ENCODE measurements around the gene RALGDS.
"Not testable (repeated sequence)": the region's sequence is repeated elsewhere in the genome, so short reads cannot be mapped to it uniquely, and the experiment has no call there.

Gene RALGDS

DNA sequence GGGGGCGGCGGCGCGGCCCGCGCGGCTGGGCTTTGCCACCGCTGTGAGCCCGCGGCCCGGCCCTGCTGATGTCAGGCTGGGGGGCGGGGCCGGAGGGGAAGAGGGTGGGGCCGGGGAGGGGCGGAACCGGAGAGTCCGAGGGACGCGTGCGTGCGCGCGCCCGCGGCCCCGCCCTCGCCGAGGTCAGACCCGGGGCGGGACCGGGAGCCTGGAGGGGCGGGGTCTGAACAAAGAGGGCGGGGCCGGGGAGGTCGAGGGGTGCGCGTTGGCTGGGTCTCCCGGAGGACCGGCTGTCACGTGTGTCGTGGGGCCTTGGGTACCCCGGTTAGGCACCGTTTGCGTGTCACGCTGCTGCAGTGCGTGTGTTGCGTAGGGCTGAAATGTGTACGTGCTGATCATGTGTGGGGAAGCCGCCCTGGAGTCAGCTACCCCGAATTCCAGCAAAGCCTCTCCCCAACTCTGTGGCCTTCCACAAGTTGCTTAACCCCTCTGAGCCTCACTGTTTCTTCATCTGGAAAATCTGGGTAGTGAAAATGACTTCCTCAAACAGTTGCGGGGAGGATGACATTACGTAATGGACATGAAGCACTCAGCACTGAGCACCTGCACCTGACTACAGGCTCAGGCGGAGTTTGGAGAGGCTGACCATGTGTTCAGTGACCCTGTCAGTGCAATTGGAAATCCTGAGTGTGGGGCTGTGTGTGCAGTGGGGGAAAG, at the start of gene RALGDS:
TSS of gene RALGDS (minus strand) at position 43 of the 717 bp plus-strand sequence. CDS start 86 bp downstream, outside the sequence.
- FAIRE-seq (no peak), DNase-seq (ENCODE audit: low spot score) (peak; percentile 95)

GRCh38 chr9:133170716-133171115, 49.7 kb upstream of the RALGDS start:
- DNase-seq (ENCODE audit: low spot score), result no peak
- no peak for FAIRE-seq

- DNase-seq (ENCODE audit: low spot score); FAIRE-seq: not testable (repeated sequence)
Observed at GRCh38 chr9:133169687-133170086, 48.6 kb upstream of the RALGDS start.

GRCh38 chr9:133169102-133169501, 48.1 kb upstream of the RALGDS start:
- DNase-seq (ENCODE audit: low spot score) (no peak), FAIRE-seq (no peak)

- FAIRE-seq (no peak), DNase-seq (ENCODE audit: low spot score) (no peak)
Observed at GRCh38 chr9:133168432-133168831, 47.4 kb upstream of the RALGDS start.

DNA sequence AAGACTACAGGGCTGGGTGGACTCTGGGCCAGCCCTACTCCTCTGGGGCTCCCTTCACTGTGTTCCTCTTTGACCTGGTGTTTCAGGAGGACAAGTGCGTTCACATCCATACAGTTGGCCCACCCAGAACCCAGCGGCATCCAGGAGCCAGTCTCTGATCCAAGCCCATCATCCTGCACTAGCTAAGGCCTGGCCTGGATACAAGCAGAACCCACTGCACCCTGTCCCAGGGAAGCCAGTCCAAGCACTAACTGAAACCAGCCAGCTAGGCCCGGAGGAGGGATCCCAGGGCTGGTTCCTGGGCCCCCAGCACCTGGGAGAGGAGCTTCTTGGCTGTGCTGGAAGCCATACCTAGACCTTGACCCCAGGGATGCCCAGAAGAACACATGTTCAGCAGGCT, 46.7 kb upstream of the RALGDS start:
- FAIRE-seq (no peak), DNase-seq (ENCODE audit: low spot score) (no peak)

DNA sequence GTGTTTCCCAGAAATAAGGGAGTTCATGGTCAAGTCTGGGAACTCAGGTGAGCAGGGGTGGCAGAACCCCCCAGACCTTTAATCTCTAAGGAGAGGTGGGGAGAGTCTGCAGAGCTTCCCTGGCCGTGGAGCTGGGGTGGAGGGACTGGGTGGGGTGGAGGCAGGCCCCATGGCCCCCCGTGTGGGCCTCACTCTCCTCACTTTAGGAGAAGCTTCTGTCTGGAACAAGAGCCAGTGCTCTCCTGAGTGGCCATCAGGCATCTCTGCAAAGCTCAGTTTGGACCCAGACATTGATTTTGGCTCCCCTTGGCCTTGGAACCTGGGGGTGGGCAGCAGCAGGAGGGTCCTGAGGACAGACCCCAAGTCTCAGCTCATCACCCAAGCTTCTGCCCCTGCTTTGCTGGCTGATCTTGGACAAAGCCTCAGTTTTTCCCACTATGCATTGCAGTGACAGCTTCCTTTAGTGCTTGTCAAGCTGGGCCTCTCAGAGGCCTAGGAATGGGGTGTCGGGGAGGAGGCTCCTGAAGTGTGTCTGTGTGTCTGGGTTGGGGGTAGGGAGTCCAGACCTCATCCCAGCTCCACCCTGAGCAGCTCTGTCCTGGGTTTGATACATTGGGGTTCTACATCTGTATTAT, 46.2 kb upstream of the RALGDS start:
- DNase-seq (ENCODE audit: low spot score), result no peak
- no peak for FAIRE-seq

GRCh38 chr9:133166392-133166791, 45.4 kb upstream of the RALGDS start:
- no peak for FAIRE-seq
- no peak for DNase-seq (ENCODE audit: low spot score)

DNA sequence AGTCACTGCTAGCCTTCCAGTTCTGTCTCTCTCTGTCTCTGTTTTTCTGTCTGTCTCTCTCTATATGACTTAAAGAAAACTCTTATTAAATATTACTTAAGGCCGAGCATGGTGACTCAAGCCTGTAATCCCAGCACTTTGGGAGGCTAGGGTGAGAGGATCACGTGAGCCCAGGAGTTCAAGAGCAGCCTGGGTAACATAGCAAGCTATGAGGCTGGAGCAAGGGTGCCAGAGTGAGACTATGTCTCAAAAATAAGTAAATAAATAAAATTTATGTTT, 44.4 kb upstream of the RALGDS start:
- no peak for DNase-seq (ENCODE audit: low spot score)
- FAIRE-seq, result no peak

DNA sequence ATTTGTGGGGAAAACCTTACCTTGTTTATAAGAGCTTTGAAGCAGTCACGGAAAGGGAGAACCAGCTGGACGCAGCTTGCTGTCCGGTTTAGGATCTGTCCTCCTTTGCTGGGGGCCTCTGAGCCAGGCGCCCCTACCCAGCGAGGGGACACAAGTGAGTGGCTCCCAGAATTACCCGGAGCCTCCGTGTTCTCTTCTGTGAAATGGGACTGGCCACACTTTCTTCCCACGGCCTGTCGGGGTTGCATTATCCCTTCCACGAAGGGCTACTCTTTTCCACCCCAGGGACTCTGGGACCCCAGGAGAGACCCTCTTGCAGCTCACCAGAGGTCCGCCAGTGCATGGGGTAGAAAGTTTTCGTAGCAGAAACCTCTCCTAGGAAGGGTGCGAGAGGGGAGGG, 43.2 kb upstream of the RALGDS start:
- DNase-seq (ENCODE audit: low spot score), result no peak

GRCh38 chr9:133163504-133164172, 42.6 kb upstream of the RALGDS start, which contains the start of gene GBGT1:
Gene GBGT1, minus strand, starts transcription at chr9:133163914. Its CDS starts 1,502 bp downstream, at chr9:133162412.
- DNase-seq (ENCODE audit: low spot score) (peak; percentile 29), FAIRE-seq (no peak)

More for the DNA sequence above, 43.2 kb upstream of the RALGDS start:
- FAIRE-seq, result no peak

GRCh38 chr9:133162861-133163503, 41.9 kb upstream of the RALGDS start:
- no peak for FAIRE-seq

DNA sequence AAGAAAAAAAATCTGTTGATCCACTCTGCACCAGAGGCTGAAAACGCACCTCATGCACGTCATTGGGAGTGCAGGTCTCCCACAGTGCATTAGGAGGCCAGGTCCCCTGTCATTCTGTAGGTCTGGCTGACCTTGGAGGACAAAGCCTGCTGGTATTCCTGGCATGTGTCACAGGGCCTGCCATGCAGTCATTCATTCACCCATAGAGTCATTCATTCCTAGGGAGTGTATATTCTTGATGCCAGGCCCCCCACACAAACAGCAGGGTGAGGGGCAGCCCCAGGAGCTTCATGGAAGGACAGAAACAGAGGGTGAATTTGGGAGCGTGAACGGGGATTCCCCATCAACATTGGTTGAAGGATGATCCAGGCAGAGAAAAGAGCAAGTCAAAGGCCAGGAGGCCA, 40.5 kb upstream of the RALGDS start:
- no peak for DNase-seq (ENCODE audit: low spot score)
- no peak for FAIRE-seq

More at GRCh38 chr9:133162861-133163503, 41.9 kb upstream of the RALGDS start:
- no peak for DNase-seq (ENCODE audit: low spot score)

DNA sequence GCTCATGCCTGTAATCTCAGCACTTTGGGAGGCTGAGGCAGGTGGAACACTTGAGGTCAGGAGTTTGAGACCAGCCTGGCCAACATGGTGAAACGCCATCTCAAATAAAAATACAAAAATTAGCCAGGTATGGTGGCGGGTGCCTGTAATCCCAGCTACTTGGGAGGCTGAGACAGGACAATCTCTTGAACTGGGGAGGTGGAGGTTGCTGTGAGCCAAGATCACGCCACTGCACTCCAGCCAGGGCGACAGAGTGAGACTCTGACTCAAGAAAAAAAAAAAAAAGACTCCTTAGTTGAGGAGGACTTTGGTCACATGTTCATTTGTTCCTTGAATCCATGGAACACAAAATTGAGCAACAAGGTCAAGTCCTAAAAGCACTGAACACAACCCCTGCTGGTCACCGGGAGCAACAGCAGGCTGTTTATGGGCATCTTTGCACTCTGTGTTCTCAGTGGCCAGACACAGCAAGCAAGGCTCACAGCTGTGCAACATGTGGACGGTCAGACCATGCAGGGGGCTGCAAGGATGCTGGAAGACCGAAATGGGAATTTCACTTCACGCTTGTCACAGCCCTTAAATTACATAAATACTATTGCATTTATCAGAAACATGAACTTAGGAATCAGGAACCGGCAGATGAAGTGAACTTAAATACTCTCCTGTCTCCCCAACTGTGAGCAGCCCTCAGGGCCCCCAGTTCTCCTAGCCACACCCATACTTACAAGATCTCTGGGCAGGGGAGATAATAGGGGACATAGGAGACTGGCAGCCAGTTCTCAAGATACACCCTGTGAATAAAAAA, 39.9 kb upstream of the RALGDS start:
- DNase-seq (ENCODE audit: low spot score), result peak; percentile 67
- no peak for FAIRE-seq

- DNase-seq (ENCODE audit: low spot score) (no peak), FAIRE-seq (no peak)
Observed at GRCh38 chr9:133158695-133159094, 37.7 kb upstream of the RALGDS start.

DNA sequence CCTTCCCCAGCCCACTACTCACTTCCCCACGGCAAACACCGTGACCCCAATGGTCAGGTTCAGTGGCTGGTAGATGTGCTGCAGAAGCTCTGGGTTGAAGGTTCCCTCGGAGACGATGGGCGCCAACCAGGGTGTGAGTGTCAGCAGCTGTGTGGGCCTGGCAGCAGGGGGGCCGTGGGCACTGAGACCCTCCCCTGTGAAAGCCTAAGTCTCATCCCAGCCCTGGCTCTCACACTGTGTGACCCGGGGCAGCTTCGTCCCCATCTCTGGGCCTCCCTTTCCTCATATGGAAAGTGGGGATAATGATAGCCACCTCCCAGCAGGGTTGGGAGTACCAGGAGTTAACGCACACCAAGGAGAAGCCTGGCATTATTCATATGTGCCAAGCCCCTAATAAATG, 34.1 kb upstream of the RALGDS start:
- FAIRE-seq, result no peak
- DNase-seq (ENCODE audit: low spot score), result no peak

DNA sequence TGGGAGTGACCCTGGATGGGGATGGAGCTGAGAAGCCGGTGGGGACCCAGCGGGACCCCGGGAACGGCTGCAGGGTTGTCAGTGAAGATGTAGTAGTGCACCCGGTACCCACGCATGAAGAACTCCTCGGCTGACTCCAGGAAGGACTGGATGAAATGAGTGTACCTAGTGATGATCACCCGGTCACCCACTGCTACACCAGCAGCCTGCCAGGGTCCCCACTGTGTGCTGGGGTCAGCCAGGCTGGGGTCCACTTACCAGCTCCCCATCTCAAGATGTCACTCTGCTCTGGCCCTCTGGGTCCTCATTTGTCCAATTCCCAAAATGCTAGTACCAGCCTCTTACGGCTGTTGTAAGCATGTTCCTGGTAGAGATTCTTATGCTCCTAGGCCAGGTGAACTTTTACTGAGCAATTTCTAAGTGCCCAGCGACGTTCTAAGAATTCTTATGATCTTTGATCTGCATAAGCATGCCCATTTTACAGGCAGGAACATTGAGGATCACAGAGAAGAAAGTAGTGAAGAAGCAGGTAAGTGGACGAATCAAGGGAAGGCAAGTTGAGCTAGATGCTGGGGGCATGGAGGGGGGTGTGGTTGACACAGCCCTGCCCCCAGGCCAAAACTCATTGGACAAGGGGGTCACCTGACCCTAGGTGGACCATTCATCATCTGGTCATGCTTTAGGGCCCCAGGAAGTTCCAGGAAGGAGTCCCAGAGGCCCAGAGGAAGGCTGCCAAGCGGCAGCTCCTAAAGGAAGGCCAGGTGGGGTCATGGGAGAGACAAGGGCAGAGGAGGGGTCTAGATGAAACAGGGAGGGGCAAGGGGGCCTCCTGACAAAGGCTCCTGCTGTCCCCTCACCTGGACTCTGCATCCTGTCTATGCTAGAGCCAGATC, 33.3 kb upstream of the RALGDS start:
- DNase-seq (ENCODE audit: low spot score) (no peak), FAIRE-seq (no peak)

GRCh38 chr9:133153227-133154096, 32.4 kb upstream of the RALGDS start:
- DNase-seq (ENCODE audit: low spot score) (no peak), FAIRE-seq (no peak)

All from urothelium cell line (cell line).